ENCODE measurements around the gene SRA1.
"Not testable (repeated sequence)": the region's sequence is repeated elsewhere in the genome, so short reads cannot be mapped to it uniquely, and the experiment has no call there.

SRA1 gene

DNA sequence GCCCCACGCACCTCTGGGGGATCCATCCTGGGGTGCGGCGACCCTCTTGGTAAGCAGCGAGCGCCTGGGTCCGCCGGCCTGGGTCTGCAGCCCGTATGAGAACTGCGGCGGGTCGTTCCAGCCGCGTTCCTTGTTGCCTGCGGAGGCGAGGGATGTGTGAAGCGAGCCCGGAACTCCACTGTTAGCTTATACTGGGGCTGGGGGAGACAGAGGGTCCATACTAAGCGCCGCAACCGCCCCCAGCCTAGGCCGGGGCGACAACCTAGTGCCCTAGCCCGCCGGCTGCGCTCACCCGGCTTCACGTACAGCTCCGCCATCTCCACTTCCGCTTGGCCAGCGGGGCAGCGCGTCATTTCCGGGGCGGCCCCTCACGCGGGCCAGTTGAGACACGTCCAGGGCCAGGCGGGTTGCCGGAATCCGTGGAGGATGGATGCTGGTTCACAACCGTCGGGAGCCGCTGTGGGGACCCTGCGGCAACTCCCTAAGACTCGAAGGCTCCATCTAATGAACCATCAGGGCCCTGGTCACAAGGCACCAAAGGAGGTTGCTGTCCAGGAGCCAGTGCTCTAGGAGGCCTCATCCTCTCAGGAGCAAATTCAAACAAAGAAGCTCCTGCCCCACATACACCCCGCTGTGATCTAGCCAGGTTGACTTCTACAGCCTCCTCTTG is at the start of gene SRA1:
Gene SRA1 (minus strand): TSS at position 338 of the 670 bp plus-strand sequence. CDS start 21 bp downstream, at position 317.
- peak; percentile 95 for DNase-seq

DNA sequence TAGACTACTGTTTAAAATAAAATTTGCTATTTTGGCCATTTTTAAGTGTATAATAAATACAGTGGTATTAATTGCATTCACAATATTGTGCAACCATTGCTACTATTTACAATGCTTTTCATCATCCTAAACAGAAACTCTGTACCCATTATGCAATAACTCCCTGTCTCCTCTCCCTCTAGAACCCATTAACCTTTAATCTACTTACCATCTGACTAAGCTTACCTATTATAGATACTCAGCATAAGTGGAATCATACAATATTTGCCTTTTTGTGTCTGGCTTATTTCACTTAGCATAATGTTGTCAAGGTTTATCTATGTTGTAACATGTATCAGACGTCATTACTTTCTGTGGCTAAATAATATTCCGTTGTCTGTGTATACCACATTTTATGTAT is 49.8 kb upstream of the SRA1 start:
- DNase-seq: no peak

DNA sequence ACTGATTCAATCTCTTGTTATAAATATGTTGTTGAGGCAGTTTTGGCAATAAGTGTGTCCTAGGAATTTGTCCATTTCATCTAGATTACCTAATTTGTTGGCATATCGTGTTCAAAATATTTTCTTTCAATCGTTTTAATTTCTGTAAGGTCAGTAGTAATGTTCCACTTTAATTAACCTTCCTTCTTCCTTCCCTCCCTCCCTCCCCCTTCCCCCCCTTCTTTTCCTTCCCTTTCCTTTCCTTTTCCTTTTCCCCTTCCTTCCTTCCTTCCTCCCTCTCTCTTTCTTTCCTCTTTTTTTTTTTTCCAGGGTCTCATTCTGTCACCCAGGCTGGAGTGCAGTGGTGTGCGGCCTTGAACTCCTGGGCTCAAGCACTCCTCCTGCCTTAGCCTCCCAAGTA is 48.6 kb upstream of the SRA1 start:
- no peak for DNase-seq

DNA sequence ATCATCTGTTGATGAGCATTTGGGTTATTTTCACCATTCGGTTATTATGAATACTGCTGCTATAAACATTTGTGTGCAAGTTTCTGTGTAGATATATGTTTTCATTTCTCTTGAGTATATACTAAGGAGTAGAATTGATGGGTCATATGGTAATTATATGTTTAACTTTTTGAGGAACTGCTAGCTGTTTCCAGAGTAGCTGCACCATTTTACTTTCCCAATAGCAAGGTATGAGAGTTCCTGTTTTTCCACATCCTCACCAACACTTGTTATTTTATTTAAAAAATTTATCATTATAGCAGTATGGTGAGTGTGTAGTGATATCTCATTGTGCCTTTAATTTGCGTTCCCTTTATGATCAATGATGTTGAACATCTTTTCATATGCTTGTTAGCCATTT is 46.5 kb upstream of the SRA1 start:
- no peak for DNase-seq

DNA sequence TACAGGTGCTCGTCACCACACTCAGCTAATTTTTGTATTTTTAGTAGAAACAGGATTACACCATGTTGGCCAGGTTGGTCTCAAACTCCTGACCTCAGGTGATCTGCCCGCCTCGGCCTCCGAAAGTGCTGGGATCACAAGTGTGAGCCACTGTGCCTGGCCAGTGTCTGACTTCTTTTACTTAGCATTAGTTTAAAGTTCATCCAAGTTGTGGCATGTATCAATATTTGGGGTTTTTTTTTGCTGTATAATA is 46.1 kb upstream of the SRA1 start:
- not testable (repeated sequence) for DNase-seq

DNA sequence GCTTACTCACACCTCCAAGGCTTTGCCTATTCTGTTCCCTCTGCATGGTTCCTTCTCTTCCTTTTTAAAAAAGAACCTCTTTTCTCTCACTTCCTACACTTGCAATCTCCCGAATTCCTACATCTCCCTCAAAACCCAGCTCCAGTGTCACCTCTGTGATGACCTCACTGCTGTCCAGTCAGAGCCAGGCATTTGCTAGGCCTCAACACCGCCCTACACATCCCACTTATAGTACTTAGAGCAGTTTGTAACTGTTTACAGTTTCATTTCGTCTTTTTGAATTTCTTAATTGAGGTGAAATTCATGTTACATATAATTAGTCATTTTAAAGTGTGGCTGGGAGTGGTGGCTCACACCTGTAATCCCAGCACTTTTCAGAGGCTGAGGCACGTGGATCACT is 44.9 kb upstream of the SRA1 start:
- DNase-seq: no peak

DNA sequence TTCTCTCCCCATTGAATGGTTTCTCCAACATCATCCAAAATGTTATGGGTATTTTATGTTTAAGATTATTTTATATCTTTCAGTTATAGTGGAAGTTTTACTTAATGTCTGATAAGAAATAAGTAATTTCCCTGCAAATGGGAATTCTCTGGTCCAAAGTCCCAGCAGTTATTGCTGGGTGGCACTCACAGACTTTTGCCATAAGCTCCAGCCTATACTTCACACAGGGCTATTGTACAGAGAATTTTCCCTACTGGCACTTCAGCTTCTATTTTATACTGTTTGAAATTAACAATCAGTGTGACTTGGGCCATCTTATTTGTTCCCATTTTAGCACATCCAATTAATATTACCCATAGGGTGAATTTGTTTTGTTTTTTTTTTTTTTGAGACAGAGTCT is 42.8 kb upstream of the SRA1 start:
- no peak for DNase-seq

DNA sequence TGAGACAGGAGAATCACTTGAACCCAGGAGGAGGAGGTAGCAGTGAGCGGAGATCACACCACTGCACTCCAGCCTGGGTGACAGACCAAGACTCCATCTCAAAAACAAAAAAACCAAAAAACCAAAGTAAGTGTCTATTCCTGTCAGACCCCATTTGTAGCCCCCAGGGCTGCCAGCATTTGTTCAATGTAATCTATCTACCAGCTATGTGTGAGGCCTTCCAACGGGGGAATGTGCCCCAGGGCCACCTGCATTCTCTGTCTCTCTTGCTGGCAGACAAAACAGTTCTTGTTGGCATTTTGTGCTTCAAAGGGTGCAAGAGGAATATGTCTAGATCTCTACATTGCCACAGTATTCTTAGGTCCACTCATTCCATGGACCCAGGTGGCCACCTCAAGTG is 41.6 kb upstream of the SRA1 start:
- DNase-seq: no peak

DNA sequence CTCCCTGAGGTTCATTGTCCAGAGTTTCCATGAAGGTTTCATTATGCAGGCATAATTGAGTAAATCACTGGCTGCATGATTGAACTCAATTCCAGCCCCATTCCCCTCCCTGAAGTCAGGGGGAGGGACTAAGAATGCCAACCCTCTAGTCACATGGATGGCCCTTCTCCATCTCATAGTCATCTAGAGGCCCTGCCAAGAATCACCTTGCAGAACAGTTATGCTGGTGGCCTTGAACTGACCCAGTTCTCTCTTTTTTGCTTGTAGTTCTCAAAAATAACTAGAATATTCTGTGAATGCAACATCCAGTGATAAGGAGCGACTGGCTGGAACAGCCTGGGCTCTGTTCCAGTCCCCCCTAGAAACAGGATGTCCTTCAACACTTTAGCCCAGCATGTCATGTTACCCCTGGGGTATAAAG is 39.1 kb upstream of the SRA1 start:
- no peak for DNase-seq

DNA sequence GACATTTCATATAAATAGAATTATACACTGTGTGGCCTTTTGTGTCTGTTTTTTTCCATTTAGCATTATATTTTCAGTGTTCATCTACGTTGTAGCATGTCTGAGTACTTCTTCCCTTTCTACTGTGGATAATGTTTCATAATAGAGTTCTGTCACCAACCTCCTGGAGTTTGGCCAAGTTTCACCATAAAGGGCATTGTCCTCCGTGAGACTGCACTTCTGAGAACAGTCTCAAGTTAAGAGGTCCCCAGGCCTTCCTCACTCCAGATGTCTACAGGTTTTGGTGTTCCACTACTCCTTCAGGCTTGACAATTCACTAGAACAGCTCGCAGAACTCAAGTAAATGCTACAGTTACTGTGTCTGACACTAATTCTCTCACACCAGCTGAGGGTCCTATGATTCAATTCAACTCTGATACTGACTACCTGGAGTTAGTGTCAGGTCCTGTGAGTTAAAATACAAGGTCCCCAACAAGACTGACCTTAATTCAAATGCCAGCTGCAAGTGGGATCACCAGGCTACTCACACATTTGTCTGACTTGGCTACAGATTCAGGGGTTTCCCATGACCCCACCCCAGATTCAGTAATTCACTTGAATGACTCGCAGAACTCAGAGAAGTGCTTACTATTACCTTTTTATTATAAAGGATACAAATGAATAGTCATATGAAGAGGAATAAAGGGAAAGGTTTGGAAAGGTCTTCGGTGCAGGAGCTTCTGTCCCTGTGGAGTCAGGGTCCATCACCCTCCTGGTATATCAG is 38.4 kb upstream of the SRA1 start:
- DNase-seq: no peak

DNA sequence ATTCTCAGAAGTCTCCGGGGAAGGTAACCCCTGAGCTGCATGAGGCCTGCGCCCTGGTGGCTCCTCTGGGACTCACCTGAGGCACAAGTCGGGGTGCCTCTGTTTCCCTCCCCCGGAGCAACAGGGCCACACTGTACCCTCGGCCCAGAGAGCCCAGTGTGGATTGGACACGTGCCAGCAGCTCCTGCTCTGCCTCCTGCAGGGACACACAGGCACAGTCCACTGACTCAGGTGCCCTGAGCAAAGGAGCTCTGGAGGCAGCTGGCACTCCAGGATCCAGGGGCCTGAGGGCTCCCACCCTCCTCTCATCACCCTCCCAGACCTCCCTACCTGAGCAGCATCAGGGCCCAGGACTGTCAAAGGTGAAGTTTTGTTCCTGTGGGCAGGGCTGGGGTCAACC is 36.9 kb upstream of the SRA1 start:
- no peak for DNase-seq

DNA sequence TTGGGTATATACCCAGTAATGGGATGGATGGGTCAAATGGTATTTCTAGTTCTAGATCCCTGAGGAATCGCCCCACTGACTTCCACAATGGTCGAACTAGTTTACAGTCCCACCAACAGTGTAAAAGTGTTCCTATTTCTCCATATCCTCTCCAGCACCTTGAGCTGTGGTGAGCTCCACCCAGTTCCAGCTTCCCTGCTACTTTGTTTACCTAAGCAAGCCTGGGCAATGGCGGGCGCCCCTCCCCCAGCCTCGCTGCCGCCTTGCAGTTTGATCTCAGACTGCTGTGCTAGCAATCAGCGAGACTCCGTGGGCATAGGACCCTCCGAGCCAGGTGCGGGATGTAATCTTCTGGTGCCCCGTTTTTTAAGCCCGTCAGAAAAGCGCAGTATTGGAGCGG is 35.8 kb upstream of the SRA1 start:
- DNase-seq: not testable (repeated sequence)

DNA sequence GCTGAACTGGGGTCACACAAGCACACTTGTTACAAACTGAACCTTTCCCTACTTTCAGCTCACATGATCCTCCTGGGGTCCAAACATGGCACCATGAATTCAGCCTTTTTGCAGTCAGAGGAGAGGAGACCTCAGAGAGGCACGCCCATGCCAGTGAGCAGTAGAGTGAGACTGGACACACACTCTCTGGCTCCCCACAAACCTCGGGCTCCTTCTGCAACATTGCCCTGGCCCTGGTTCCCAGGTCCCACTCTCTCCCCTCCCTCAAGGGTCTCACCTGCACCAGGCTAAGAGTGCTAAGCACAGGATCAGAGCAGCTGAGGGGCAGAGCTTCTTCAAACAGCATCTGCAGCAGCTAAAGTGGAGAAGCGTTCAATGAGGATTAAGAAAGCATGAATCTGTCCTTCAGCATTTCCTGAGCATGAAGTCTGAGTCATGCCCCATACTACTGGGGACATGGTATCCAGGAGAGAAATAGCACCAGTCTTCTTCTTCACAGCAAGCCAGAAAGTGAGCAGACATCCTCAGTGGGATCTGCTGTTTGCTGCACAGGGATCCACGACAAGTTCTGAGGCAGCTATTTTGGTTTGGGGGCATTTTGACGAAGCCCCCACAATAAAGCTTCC is 34.6 kb upstream of the SRA1 start:
- DNase-seq: no peak

DNA sequence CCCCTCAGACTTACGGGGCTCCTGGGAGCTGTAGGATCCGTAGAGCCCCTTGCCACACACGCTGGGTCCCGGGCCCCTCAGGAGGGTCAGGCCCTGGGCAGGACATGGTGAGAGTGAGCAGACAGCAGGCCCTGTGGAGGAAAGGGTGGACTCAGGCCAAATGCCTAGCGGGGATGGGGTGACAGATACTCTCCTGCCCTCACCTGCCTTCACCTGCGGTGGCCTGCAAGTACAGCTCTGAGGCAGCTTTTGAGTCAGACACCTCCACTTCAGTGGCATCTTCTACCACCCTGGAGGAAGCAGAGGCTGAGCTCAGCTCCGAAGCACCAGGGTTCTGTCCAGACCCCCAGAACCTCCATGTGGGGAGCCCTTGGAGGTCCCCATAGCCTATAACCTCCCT is 33.6 kb upstream of the SRA1 start:
- no peak for DNase-seq

DNA sequence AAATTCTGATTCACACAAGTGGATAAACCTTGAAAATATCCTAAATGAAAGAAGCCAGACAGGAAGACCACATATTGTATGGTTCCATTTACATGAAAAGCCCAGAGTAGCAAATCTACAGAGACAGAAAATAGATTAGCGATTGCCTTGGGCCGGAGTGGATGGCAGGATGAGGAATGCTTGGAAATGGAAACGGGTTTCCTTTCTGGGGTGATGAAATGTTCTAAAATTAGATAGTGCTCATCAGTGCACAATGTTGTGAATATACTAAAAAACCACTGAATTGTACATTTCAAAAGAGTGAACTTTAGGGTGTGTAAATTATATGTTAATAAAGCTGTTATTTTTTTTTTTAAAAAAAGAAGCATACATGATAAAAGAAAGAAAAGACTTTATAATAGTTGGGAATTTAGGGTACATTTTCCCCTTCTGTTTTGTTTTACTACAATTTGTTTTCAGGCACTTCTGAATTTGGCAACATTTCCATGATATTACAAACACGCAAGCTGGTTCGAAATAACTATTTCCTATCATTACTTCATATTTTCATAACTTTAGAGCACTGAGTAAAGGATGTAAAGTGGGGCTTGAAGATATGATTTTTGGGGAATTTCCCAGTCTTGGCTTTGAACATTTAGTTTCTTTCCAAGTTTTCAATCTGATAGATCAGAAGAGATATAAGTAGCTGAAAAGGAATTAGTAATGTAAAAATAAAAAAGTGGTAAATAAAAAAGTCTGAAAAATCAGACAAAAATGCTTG is 31.2 kb upstream of the SRA1 start:
- no peak for DNase-seq

DNA sequence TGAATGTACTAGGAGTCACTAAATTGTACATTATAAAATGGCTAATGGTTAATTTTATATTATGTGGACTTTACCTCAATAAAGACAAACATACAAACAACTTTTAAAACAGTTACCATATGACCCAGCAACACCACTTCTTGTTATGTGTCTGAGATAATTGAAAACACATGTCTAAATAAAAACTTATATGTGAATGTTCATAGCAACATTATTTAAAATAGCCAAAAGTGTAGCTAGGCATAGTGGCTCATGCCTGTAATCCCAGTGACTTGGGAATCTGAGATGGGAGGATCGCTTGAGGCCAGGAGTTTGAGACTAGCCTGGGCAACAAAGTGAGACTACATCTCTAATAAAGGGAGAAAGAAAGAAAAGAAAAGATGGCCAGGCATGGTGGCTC is 30.2 kb upstream of the SRA1 start:
- no peak for DNase-seq

DNA sequence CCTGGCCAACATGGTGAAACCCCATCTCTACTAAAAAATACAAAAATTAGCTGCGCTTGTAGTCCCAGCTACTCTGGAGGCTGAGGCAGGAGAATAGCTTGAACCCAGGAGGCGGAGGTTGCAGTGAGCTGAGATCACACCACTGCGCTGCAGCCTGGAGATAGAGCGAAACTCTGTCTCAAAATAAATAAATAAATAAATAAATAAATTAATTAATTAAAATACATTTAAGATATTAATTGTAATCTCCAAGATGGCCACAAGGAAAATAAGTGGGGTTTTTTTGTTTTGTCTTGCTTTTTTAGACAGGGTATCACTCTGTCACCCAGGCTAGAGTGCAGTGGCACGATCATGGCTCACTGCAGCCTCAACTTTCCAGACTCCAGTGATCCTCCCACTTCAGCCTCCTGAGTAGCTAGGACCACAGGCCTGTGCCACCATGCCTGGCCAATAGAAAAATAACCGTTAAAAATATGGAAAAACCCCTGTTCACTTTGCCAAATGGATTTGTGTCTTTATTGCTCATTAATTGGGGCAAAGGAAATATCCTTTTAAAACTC is 22.0 kb upstream of the SRA1 start:
- DNase-seq: not testable (repeated sequence)

DNA sequence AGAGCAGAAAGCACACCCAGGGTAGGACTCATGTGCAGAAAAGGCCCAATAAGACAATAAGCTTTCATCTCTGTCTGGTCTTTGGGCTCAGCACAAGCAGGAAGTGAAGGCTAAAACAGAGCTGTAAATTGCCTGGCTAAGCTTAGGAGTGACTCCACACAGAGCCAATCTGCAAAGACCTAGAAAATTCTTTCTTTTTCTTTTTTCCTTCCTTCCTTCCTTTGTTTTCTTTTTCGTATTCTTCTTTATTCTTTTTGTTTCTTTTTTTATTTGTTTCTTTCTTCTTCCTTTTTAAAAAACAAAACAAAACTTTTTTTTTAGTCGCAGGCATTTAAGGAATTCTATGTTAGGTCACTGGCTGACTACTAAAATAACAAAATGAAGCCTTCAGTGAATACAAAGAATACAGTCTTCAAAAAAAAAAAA is 19.5 kb upstream of the SRA1 start:
- DNase-seq: no peak

DNA sequence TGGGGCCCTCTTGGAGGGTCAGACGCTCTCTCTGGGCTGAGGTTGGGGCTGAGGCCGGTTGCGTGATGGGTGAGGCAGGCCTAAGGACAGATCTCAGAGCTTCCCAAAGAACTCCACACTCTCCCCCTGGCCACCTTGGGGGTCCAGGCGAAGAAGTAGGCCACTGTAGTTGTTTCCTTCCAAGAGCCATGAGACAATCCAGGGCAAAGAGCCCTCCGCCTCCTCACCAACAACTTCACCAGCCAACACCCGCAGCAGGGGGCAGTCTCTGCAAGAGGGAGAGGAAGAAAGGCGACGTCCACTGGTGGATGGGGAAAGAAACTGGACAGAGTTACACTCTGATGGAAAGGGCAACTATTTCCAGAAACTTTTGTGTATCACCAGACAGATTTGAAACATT is 18.0 kb upstream of the SRA1 start:
- no peak for DNase-seq

DNA sequence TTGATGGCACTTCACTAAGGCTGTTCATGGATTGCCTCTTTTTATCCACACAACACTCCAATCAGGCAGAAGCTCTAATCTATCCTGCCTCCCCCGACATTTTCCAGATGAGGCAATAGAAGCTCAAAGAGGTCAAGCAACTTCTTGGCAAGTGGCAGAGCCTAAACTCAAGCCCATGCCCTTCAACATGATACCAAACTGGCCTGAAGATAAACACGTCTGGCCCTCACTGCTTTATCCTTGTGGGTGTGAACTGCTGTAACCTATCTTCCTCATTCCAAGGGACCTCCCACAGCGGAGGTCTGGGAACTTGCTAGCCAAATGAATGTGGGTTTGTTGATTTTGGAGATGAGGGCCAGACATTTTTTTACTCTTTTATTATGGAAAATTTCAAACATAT is 16.9 kb upstream of the SRA1 start:
- DNase-seq: no peak

DNA sequence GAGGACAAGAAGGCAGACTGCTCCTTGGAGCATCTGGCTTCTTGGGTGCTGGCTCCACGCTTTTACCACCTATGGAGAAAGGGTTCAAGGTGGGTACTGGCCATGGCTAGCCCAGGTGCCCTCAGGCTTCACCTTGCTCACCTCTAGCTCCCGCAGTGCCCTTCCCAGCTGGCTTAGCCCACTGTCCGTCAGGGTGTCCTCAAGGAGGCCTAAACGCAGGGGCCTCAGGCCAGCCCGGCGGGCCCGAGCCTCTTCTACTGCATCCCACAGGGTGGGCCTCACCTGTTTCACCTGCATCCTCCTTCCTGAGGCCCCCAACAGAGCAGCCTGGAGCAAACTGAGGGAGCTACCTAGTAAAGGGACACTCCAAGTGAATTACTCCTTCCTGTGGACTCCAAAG is 16.4 kb upstream of the SRA1 start:
- no peak for DNase-seq

DNA sequence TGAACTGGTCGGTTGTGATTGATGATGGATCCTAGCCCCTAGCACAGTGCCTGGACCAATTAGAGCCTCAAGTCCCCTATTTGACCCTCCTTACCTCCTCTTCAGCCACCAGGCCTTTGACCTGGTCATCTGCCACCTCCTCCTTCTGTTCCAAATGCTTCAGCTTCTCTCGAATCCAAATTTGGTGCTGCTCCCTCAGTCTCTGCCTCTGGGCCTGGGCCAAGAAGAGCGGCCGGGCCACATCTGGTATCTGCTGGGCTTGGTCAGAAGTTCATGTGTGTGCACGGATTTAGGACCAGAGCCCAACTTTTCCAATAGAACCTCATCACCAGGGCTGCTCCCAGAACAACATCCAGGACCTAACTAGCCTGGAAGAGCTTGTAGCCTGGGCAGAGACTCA is 13.8 kb upstream of the SRA1 start:
- no peak for DNase-seq

DNA sequence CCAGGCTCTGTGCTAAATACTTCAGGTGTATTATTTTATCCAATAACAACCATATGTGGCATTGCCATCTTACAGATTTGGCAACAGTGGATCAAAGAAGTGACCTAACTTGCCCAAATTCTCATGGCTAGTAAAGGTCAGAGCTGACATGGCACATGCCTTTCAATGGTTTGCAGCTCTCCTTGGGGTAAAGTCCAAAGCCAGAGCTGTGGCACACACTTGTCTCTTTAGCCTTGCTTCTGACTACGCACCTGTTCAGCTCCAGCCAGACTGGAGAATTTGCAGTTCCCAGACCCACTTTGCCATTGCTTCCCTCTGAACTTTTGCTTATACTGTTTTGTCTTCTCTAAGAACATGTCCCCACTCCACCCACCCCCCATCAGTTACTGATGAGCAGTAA is 13.2 kb upstream of the SRA1 start:
- no peak for DNase-seq

DNA sequence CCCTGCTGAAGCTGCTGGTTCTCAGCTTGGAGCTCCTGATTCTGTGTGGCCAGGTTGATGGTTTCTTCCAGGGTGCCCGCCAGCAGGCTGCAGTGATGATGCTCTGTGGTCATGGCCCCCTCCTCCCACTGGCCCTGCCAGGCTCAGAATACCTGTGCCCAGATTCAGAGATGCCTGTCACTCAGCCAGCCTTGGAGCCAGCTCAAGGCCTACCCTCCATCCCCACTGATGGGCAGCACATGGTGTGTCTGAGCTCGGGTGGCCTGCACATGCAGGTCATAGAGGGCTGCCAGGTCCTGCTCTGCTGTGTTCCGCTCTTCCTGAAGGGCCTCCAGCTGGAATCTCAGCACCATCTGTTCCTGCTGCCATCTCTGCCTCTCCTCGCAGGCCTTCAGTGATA is 12.8 kb upstream of the SRA1 start:
- DNase-seq: no peak
